22Rv1 (cell line): ENCODE data around the gene CCDC180.

Source experiments
- CTCF ChIP-seq: fragments of 450-650 bp; IDR thresholded peaks from 2 replicates; pipeline ENCODE4 v1.5.1; 2017; ENCODE audit warnings: mild to moderate bottlenecking
- ZFX ChIP-seq: fragments of 450-650 bp; IDR thresholded peaks from 2 replicates; pipeline ENCODE4 v1.6.1; 2017; ENCODE audit warnings: antibody characterized with exemption, borderline replicate concordance

- TF ChIP-seq CTCF = peak; percentile 49
- TF ChIP-seq ZFX = no peak
These were observed 368 bp upstream of the CCDC180 start for GRCh38 chr9:97307091-97307490.
